Measurements from ENCODE around the gene TRAF3.
"Not testable (repeated sequence)": the region's sequence is repeated elsewhere in the genome, so short reads cannot be mapped to it uniquely, and the experiment has no call there.

TRAF3 gene

GRCh38 chr14:102923925-102924486 is 146.8 kb downstream of the TRAF3 start:
- no peak for DNase-seq (ENCODE audit: low read depth)

- DNase-seq (ENCODE audit: low read depth) = no peak
These were observed 147.7 kb downstream of the TRAF3 start for GRCh38 chr14:102924632-102925588.

GRCh38 chr14:102925646-102926045 is 148.4 kb downstream of the TRAF3 start:
- DNase-seq (ENCODE audit: low read depth) = no peak

- DNase-seq (ENCODE audit: low read depth) = no peak
These were observed 148.9 kb downstream of the TRAF3 start for GRCh38 chr14:102926104-102926503.

GRCh38 chr14:102926840-102927239 is 149.6 kb downstream of the TRAF3 start:
- DNase-seq (ENCODE audit: low read depth) = not testable (repeated sequence)

GRCh38 chr14:102927346-102927877 is 150.2 kb downstream of the TRAF3 start:
- DNase-seq (ENCODE audit: low read depth) = no peak

- DNase-seq (ENCODE audit: low read depth) = no peak
These were observed 150.7 kb downstream of the TRAF3 start for GRCh38 chr14:102927878-102928411.

GRCh38 chr14:102928412-102929240 is 151.4 kb downstream of the TRAF3 start:
- DNase-seq (ENCODE audit: low read depth) = no peak

- no peak for DNase-seq (ENCODE audit: low read depth)
These were observed 152.2 kb downstream of the TRAF3 start for GRCh38 chr14:102929241-102930137.

- DNase-seq (ENCODE audit: low read depth) = no peak
These were observed 153.0 kb downstream of the TRAF3 start for GRCh38 chr14:102930138-102930752.

GRCh38 chr14:102930753-102931579 is 153.7 kb downstream of the TRAF3 start:
- no peak for DNase-seq (ENCODE audit: low read depth)

- DNase-seq (ENCODE audit: low read depth) = no peak
These were observed 154.5 kb downstream of the TRAF3 start for GRCh38 chr14:102931580-102932285.

- DNase-seq (ENCODE audit: low read depth) = no peak
These were observed 155.4 kb downstream of the TRAF3 start for GRCh38 chr14:102932484-102933248.

- no peak for DNase-seq (ENCODE audit: low read depth)
These were observed 156.5 kb downstream of the TRAF3 start for GRCh38 chr14:102933618-102934231.

GRCh38 chr14:102935756-102936155 is 158.5 kb downstream of the TRAF3 start:
- no peak for DNase-seq (ENCODE audit: low read depth)

GRCh38 chr14:102937331-102938175 is 160.3 kb downstream of the TRAF3 start:
- DNase-seq (ENCODE audit: low read depth) = no peak

GRCh38 chr14:102938191-102938590 is 160.9 kb downstream of the TRAF3 start:
- no peak for DNase-seq (ENCODE audit: low read depth)
